ENCODE measurements around the gene SHLD1. TPM values are rescaled to one million over a fixed set of nuclear protein-coding genes. Genes with fewer than 3 reads are reported as not detected.

SHLD1 gene
- total and polyA plus RNA-seq, 2 experiments from 2014 or later, result 2.6 to 6.7 TPM

DNA sequence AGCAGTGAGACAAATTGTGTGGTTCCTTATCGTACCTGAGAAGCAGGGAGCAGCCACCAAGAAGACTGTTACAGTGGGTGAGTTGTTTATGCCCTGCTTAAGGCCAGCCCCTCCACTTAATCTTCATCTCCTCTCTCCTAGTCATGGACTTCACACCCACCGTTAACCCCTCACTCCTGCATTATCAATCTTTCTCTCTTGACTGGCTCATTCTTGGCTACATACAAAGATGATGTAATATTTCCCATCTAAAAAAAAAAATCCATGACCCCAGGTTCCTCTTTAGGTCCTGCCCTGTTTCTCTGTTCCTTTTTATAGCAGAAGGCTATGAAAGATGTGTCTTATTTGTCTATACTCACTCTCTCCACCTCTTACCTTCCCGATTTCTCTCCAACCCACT lies 72.4 kb downstream of the SHLD1 start:
- H3F3A ChIP-seq (ENCODE audit: insufficient read depth), result no peaks in the 10 kb centered on the region
- H3K27me3 ChIP-seq (replicated peaks; ENCODE audit: insufficient read depth), result no peaks in the 10 kb centered on the region
- H3K9me2 ChIP-seq (ENCODE audit: insufficient read depth), result no peaks in the 10 kb centered on the region
- TF ChIP-seq EZH2phosphoT487 (IDR thresholded peaks at IDR 0.05; ENCODE audit: insufficient read depth, low read depth) (no peak), EZH2 (IDR thresholded peaks at IDR 0.05; ENCODE audit: insufficient read depth, poor library complexity, severe bottlenecking) (no peak)
- in situ Hi-C loops (cut with MboI), result loop anchor here (25.0 kb wide), 1 partner anchor 265 kb away; no protein-coding TSS in a partner anchor
- H3K9ac ChIP-seq, result no peak overlapping the region
- H3K4me2 ChIP-seq (ENCODE audit: unreplicated experiment), result no peak overlapping the region
- H4K20me1 ChIP-seq (ENCODE audit: insufficient read depth), result no peaks in the 10 kb centered on the region
- DNase-seq, result no peak
- no peak overlapping the region for H3K4me3 ChIP-seq
- no peak overlapping the region for H2AFZ ChIP-seq
- WGBS, 2 experiments (ENCODE audit: low coverage in 1 of 2, low lambda C conversion rate in 2 of 2, missing lambda C conversion rate in 2 of 2), result 65 to 67% methylated on average over 3 of the region's 3 CpGs
- H3K4me1 ChIP-seq (ENCODE audit: insufficient read depth), result no peaks in the 10 kb centered on the region
- no peaks in the 10 kb centered on the region for H3K9me3 ChIP-seq (ENCODE audit: low read depth)
- no peak overlapping the region for H3K27ac ChIP-seq
- H3K36me3 ChIP-seq (ENCODE audit: low read depth), result no peaks in the 10 kb centered on the region
- H3K79me2 ChIP-seq (ENCODE audit: insufficient read depth), result no peaks in the 10 kb centered on the region

DNA sequence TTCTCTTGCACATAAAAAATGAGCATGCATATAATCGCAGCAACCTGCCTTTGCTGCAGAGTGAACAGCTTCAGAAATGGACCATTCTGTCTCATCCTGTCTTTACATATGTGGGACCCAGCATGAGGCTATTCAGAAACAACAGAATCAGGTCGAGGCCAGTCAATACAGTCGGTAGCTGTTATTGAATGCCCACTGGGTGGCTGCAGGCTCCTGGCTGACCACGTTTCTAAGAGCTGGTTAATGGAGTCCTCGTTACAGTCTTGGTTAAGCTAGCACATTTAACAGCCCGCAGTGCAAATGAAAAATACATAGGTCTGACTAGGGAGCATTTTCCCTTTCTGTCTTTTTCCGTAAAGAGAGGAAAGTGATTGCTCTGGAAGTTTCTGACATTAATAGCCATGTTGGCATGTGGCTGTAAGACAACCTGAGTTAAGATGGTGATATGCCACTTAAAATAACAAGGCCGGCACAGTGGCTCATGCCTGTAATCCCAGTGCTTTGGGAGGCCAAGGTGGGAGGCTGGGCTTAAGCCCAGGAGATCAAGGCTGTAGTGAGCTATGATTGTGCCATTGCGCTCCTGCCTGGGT lies 75.0 kb downstream of the SHLD1 start:
- Histone ChIP-seq H3K9me2 (ENCODE audit: insufficient read depth) (no peaks in the 10 kb centered on the region), H3K9ac (no peak overlapping the region), H3F3A (ENCODE audit: insufficient read depth) (no peaks in the 10 kb centered on the region), H3K4me1 (ENCODE audit: insufficient read depth) (no peaks in the 10 kb centered on the region), H3K36me3 (ENCODE audit: low read depth) (no peaks in the 10 kb centered on the region), H3K4me2 (ENCODE audit: unreplicated experiment) (no peak overlapping the region), H4K20me1 (ENCODE audit: insufficient read depth) (no peaks in the 10 kb centered on the region), H3K27me3 (replicated peaks; ENCODE audit: insufficient read depth) (no peaks in the 10 kb centered on the region), H3K4me3 (no peak overlapping the region), H3K27ac (no peak overlapping the region), H3K9me3 (ENCODE audit: low read depth) (no peaks in the 10 kb centered on the region), H3K79me2 (ENCODE audit: insufficient read depth) (no peaks in the 10 kb centered on the region), H2AFZ (no peak overlapping the region)
- in situ Hi-C loops (cut with MboI), result no loop called here
- TF ChIP-seq EZH2phosphoT487 (IDR thresholded peaks at IDR 0.05; ENCODE audit: insufficient read depth, low read depth), result no peak
- no peak for TF ChIP-seq EZH2 (IDR thresholded peaks at IDR 0.05; ENCODE audit: insufficient read depth, poor library complexity, severe bottlenecking)
- 30% methylated on average over 9 of the region's 9 CpGs for WGBS, 2 experiments (ENCODE audit: low coverage in 1 of 2, low lambda C conversion rate in 2 of 2, missing lambda C conversion rate in 2 of 2)
- DNase-seq, result no peak

DNA sequence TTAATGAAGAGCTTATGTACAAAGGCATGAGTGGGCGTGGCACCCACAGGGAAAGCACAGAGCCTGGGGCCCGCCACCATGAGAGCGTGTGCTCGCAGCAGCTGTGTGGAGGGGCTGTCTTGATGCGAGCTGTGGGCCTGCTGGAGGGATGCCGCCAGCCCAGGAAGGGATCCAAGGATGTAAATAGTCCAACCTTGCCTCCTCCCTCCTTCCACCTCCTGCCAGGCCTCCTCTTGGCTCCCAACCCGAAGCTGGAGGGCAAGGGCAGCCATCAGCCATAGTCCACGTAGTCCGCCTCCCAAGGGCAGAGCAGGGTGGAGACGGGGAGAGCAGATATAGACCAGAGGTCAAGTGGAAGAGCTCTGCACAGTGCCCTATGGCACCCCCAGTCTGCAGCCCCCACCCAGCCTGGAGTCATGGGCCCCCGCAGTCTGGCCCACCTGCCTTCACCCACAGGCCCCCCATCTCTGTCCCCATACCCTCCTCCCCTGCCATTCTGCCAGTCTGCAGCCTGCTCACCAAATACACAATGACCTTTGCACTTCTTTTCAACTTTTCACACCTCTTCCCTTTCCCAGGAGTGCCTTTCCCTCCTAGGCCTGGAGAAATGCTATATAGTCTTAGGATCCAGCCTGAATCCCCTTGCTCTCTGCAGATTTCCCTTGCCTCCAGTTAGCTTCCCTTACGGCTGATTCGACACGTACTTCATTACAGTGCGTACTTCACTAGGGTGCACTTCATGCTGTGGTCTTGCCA lies 77.1 kb downstream of the SHLD1 start:
- H3K4me1 ChIP-seq (ENCODE audit: insufficient read depth), result no peaks in the 10 kb centered on the region
- no peak overlapping the region for H3K4me3 ChIP-seq
- no peaks in the 10 kb centered on the region for H3K79me2 ChIP-seq (ENCODE audit: insufficient read depth)
- 67 to 74% methylated on average over 14 to 15 of the region's 15 CpGs for WGBS, 2 experiments (ENCODE audit: low coverage in 1 of 2, low lambda C conversion rate in 2 of 2, missing lambda C conversion rate in 2 of 2)
- no peaks in the 10 kb centered on the region for H3K9me3 ChIP-seq (ENCODE audit: low read depth)
- no peaks in the 10 kb centered on the region for H3K36me3 ChIP-seq (ENCODE audit: low read depth)
- no peaks in the 10 kb centered on the region for H3F3A ChIP-seq (ENCODE audit: insufficient read depth)
- H3K9ac ChIP-seq, result no peak overlapping the region
- H3K9me2 ChIP-seq (ENCODE audit: insufficient read depth), result no peaks in the 10 kb centered on the region
- no peak for TF ChIP-seq EZH2 (IDR thresholded peaks at IDR 0.05; ENCODE audit: insufficient read depth, poor library complexity, severe bottlenecking)
- no peak for TF ChIP-seq EZH2phosphoT487 (IDR thresholded peaks at IDR 0.05; ENCODE audit: insufficient read depth, low read depth)
- DNase-seq, result no peak
- H3K27me3 ChIP-seq (replicated peaks; ENCODE audit: insufficient read depth), result no peaks in the 10 kb centered on the region
- in situ Hi-C loops (cut with MboI), result no loop called here
- H2AFZ ChIP-seq, result no peak overlapping the region
- no peak overlapping the region for H3K4me2 ChIP-seq (ENCODE audit: unreplicated experiment)
- H4K20me1 ChIP-seq (ENCODE audit: insufficient read depth), result no peaks in the 10 kb centered on the region
- no peak overlapping the region for H3K27ac ChIP-seq

DNA sequence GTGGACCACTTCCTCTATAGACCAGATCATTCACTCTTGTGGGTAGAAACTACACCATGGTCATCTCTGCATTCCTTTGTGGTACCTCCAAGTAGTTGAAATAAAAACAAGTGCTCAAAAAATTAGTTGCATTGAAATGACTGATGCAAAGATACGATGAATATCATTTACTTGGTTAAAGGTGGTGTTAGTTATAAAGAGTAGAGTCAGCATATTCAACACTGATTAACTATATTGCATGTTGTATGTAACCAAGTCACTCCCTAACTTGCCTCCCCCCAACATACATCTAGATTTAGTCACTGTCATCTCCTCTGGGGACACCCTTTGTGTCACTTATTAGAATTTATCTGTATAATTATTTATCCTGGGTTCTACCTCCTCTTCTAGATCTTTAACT lies 77.7 kb downstream of the SHLD1 start:
- 90 to 94% methylated on average over 1 of the region's 1 CpG for WGBS, 2 experiments (ENCODE audit: low coverage in 1 of 2, low lambda C conversion rate in 2 of 2, missing lambda C conversion rate in 2 of 2)
- no peaks in the 10 kb centered on the region for H3F3A ChIP-seq (ENCODE audit: insufficient read depth)
- no peak overlapping the region for H3K27ac ChIP-seq
- H4K20me1 ChIP-seq (ENCODE audit: insufficient read depth), result no peaks in the 10 kb centered on the region
- H3K9me2 ChIP-seq (ENCODE audit: insufficient read depth), result no peaks in the 10 kb centered on the region
- no peaks in the 10 kb centered on the region for H3K4me1 ChIP-seq (ENCODE audit: insufficient read depth)
- DNase-seq, result no peak
- H2AFZ ChIP-seq, result no peak overlapping the region
- TF ChIP-seq EZH2phosphoT487 (IDR thresholded peaks at IDR 0.05; ENCODE audit: insufficient read depth, low read depth) (no peak), EZH2 (IDR thresholded peaks at IDR 0.05; ENCODE audit: insufficient read depth, poor library complexity, severe bottlenecking) (no peak)
- H3K9ac ChIP-seq, result no peak overlapping the region
- H3K4me2 ChIP-seq (ENCODE audit: unreplicated experiment), result no peak overlapping the region
- H3K79me2 ChIP-seq (ENCODE audit: insufficient read depth), result no peaks in the 10 kb centered on the region
- no peaks in the 10 kb centered on the region for H3K27me3 ChIP-seq (replicated peaks; ENCODE audit: insufficient read depth)
- in situ Hi-C loops (cut with MboI), result no loop called here
- H3K36me3 ChIP-seq (ENCODE audit: low read depth), result no peaks in the 10 kb centered on the region
- no peaks in the 10 kb centered on the region for H3K9me3 ChIP-seq (ENCODE audit: low read depth)
- H3K4me3 ChIP-seq, result no peak overlapping the region

All from GM23248 (cell line).